Activated CD4-positive, alpha-beta T cell treated with anti-CD3 and anti-CD28 coated beads, Interleukin-2, amount 10 ng/mL, durations not matched to agents 7 days and 5 days (primary cell): ENCODE data around the gene INSYN1. TPM values are rescaled to one million over a fixed set of nuclear protein-coding genes. Genes with fewer than 3 reads are reported as not detected.

ENCODE experiments used
- CTCF ChIA-PET: fragments of 350-600 bp; sonication (Branson Sonifier 250); formaldehyde crosslinking; loops from one replicate; lab custom pipeline; 2021; ENCODE audit warnings: antibody characterized with exemption; lab: Charles Lee
- POLR2A ChIA-PET: fragments of 350-600 bp; sonication (Branson Sonifier 250); formaldehyde crosslinking; loops from one replicate; lab custom pipeline; 2021; ENCODE audit warnings: antibody characterized with exemption; lab: Charles Lee
- DNase-seq: peaks from one replicate; pipeline ENCODE4 v3.0.0-alpha.2; 2020
- H3K27ac Mint-ChIP-seq: one replicate; pipeline ENCODE4 v1.8.0; 2021; ENCODE audit warnings: mild to moderate bottlenecking, moderate library complexity, mixed read lengths
- H3K27me3 Mint-ChIP-seq: one replicate; pipeline ENCODE4 v1.8.0; 2021; ENCODE audit warnings: mixed read lengths
- H3K36me3 Mint-ChIP-seq: one replicate; pipeline ENCODE4 v1.8.0; 2021; ENCODE audit warnings: low read depth, mixed read lengths
- H3K4me1 Mint-ChIP-seq: one replicate; pipeline ENCODE4 v1.8.0; 2021; ENCODE audit warnings: mixed read lengths
- H3K4me3 Mint-ChIP-seq: one replicate; pipeline ENCODE4 v1.8.0; 2021; ENCODE audit warnings: mild to moderate bottlenecking, moderate library complexity, mixed read lengths
- H3K9me3 Mint-ChIP-seq: one replicate; pipeline ENCODE4 v1.8.0; 2021; ENCODE audit warnings: mixed read lengths
- total RNA-seq, 2 experiments: library from RNA; stranded (reverse); gene quantifications; one replicate each; pipeline ENCODE4 v1.2.3, GENCODE V29; 2021

Gene INSYN1
- total RNA-seq, 2 experiments from 2014 or later, result not detected

DNA sequence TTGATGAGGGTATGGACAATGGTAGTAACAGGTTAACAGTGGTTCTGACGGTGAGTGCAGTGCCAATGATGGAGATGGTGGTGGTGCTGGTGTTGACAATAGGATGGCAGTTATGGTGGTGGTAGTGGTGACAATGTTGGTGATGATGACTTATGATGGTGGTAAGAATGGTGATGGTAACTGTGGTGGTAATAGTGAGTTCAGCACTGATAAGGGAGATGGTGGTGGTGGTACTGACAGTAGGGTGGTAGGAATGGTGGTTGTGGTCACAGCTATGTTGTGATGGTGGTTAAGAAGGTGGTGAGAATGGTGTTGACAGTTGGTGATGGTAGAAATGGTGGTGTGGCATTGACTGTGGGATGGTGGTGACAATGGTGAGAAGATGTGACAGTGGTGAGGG lies 13.4 kb upstream of the INSYN1 start:
- ChIA-PET CTCF (no interaction called here), POLR2A (no interaction called here)

DNA sequence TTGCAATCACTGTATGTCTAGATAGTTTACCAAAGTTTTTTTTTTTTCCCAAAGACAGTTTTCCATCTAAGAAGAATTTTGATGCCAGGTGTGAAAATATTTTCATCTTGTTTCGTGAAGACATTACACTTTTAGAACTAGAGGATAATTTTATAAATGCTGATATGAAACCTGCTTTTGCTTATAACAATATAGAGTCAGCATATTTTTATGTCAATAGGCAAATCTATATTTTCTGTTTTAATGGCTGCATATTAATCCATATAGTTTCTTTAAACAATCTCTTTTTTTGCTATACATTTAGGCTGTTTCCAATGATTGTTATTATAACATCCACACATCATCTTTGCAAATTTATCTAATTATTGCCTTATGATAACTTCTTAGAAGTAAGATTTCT lies 12.6 kb upstream of the INSYN1 start:
- Mint-ChIP-seq H3K27me3 (peaks cover 17% of the 10 kb centered on the region), H3K4me3 (no peak overlapping the region), H3K36me3 (no peaks in the 10 kb centered on the region), H3K4me1 (no peaks in the 10 kb centered on the region), H3K9me3 (no peaks in the 10 kb centered on the region), H3K27ac (no peak overlapping the region)
- DNase-seq, result no peak
- ChIA-PET CTCF (no interaction called here), POLR2A (no interaction called here)

More for the DNA sequence above, 13.4 kb upstream of the INSYN1 start:
- Mint-ChIP-seq H3K27me3 (peaks cover 20% of the 10 kb centered on the region), H3K4me1 (no peaks in the 10 kb centered on the region), H3K4me3 (no peak overlapping the region), H3K27ac (no peak overlapping the region), H3K36me3 (no peaks in the 10 kb centered on the region), H3K9me3 (no peaks in the 10 kb centered on the region)
- no peak for DNase-seq

GRCh38 chr15:73763931-73764330 lies 10.8 kb upstream of the INSYN1 start:
- POLR2A ChIA-PET, result no interaction called here
- CTCF ChIA-PET, result no interaction called here
- H3K4me3 Mint-ChIP-seq, result no peak overlapping the region

GRCh38 chr15:73760330-73761329 lies 7.5 kb upstream of the INSYN1 start:
- no peaks in the 10 kb centered on the region for H3K36me3 Mint-ChIP-seq
- H3K27ac Mint-ChIP-seq, result no peak overlapping the region
- ChIA-PET CTCF (no interaction called here), POLR2A (no interaction called here)
- H3K9me3 Mint-ChIP-seq, result no peaks in the 10 kb centered on the region
- DNase-seq, result no peak
- H3K4me1 Mint-ChIP-seq, result no peaks in the 10 kb centered on the region
- peaks cover 20% of the 10 kb centered on the region for H3K27me3 Mint-ChIP-seq
- no peak overlapping the region for H3K4me3 Mint-ChIP-seq

More at GRCh38 chr15:73763931-73764330, 10.8 kb upstream of the INSYN1 start:
- Mint-ChIP-seq H3K27ac (no peak overlapping the region), H3K27me3 (peaks cover 10% of the 10 kb centered on the region), H3K4me1 (no peaks in the 10 kb centered on the region), H3K36me3 (no peaks in the 10 kb centered on the region), H3K9me3 (no peaks in the 10 kb centered on the region)
- no peak for DNase-seq

GRCh38 chr15:73758461-73758860 lies 5.3 kb upstream of the INSYN1 start:
- no peak for DNase-seq
- no peaks in the 10 kb centered on the region for H3K4me1 Mint-ChIP-seq
- no peak overlapping the region for H3K4me3 Mint-ChIP-seq
- H3K9me3 Mint-ChIP-seq, result no peaks in the 10 kb centered on the region
- H3K36me3 Mint-ChIP-seq, result no peaks in the 10 kb centered on the region
- peaks cover 35% of the 10 kb centered on the region for H3K27me3 Mint-ChIP-seq
- ChIA-PET POLR2A (no interaction called here), CTCF (interaction anchor here (1.5 kb wide), 1 partner anchor 11 kb away, joined by 3 read pairs; no protein-coding TSS in a partner anchor)
- H3K27ac Mint-ChIP-seq, result no peak overlapping the region

DNA sequence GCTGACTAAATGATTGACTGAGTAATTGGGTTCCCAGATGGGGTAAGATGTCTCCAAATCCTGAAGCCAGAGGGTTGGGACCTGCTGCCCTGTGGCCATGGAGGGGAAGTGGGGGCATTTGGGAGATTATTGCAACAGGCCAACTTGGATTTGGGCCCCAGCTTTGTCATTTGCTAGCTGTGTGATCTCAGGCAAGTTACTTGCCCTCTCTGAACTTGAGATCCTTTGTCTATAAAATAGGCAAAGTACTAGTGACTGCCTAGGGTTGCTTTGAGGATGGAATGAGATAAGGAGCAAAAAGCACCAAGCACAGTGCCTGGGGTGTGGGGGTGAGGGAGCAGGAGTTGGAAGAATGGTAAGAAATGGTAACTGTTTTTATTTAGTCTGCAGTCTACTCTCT lies 4.4 kb upstream of the INSYN1 start:
- Mint-ChIP-seq H3K27ac (no peak overlapping the region), H3K36me3 (no peaks in the 10 kb centered on the region), H3K9me3 (no peaks in the 10 kb centered on the region), H3K27me3 (peaks cover 34% of the 10 kb centered on the region), H3K4me1 (no peaks in the 10 kb centered on the region), H3K4me3 (no peak overlapping the region)
- DNase-seq, result no peak
- POLR2A ChIA-PET, result no interaction called here
- CTCF ChIA-PET, result interaction anchor here (0.6 to 1.5 kb wide), 2 partner anchors 10 to 1359 kb away, joined by 3 read pairs; no protein-coding TSS in a partner anchor

DNA sequence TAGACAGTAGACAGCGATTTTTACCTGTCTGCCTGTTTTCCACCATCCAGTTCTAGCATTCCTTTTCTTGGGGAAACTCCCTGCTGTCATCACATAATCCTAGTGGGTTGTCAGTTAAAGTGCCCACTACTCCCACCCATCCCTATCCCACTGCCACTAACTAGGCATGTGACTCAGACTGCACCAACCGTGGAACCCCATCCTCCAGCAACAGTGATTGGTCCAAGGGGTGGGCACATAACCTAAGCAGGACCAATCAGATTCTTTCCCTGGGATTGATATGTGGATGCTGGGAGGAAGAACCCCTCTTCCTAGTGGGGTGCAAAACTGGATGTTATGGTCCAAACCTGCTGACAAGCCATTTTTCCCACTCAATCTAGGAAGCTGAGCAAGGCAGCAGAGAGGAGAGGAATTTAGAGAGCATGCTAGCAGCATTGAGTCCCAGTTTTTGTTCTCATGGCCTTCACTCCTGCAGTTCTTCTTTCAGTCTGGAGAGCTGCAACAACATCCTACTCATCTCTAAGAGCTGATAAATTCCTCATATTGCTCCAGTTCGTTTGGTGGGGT lies 3.9 kb upstream of the INSYN1 start:
- no peaks in the 10 kb centered on the region for H3K4me1 Mint-ChIP-seq
- DNase-seq, result no peak
- no peaks in the 10 kb centered on the region for H3K36me3 Mint-ChIP-seq
- no peaks in the 10 kb centered on the region for H3K9me3 Mint-ChIP-seq
- no peak overlapping the region for H3K27ac Mint-ChIP-seq
- ChIA-PET POLR2A (no interaction called here), CTCF (interaction anchor here (0.6 kb wide), 1 partner anchor 1359 kb away, joined by 3 read pairs; no protein-coding TSS in a partner anchor)
- no peak overlapping the region for H3K4me3 Mint-ChIP-seq
- peaks cover 34% of the 10 kb centered on the region for H3K27me3 Mint-ChIP-seq

GRCh38 chr15:73756390-73756789 lies 3.2 kb upstream of the INSYN1 start:
- ChIA-PET CTCF (interaction anchor here (0.5 kb wide), 1 partner anchor 124 kb away, joined by 3 read pairs; no protein-coding TSS in a partner anchor), POLR2A (no interaction called here)
- no peak overlapping the region for H3K27ac Mint-ChIP-seq
- H3K27me3 Mint-ChIP-seq, result peaks cover 36% of the 10 kb centered on the region
- no peaks in the 10 kb centered on the region for H3K36me3 Mint-ChIP-seq
- DNase-seq, result no peak
- no peaks in the 10 kb centered on the region for H3K9me3 Mint-ChIP-seq
- H3K4me3 Mint-ChIP-seq, result no peak overlapping the region
- no peaks in the 10 kb centered on the region for H3K4me1 Mint-ChIP-seq

GRCh38 chr15:73755946-73756345 lies 2.8 kb upstream of the INSYN1 start:
- DNase-seq, result no peak
- H3K4me1 Mint-ChIP-seq, result no peaks in the 10 kb centered on the region
- H3K36me3 Mint-ChIP-seq, result no peaks in the 10 kb centered on the region
- ChIA-PET POLR2A (no interaction called here), CTCF (interaction anchor here (0.5 kb wide), 1 partner anchor 124 kb away, joined by 3 read pairs; no protein-coding TSS in a partner anchor)
- H3K9me3 Mint-ChIP-seq, result no peaks in the 10 kb centered on the region
- peaks cover 38% of the 10 kb centered on the region for H3K27me3 Mint-ChIP-seq
- H3K4me3 Mint-ChIP-seq, result no peak overlapping the region
- H3K27ac Mint-ChIP-seq, result no peak overlapping the region

GRCh38 chr15:73755481-73755880 lies 2.3 kb upstream of the INSYN1 start:
- Mint-ChIP-seq H3K4me1 (no peaks in the 10 kb centered on the region), H3K27ac (no peak overlapping the region), H3K4me3 (no peak overlapping the region), H3K27me3 (peaks cover 43% of the 10 kb centered on the region), H3K36me3 (no peaks in the 10 kb centered on the region), H3K9me3 (no peaks in the 10 kb centered on the region)
- CTCF ChIA-PET, result no interaction called here
- POLR2A ChIA-PET, result no interaction called here
- no peak for DNase-seq

GRCh38 chr15:73754461-73754860 lies 1.3 kb upstream of the INSYN1 start:
- POLR2A ChIA-PET, result no interaction called here
- H3K36me3 Mint-ChIP-seq, result no peaks in the 10 kb centered on the region
- no peaks in the 10 kb centered on the region for H3K4me1 Mint-ChIP-seq
- CTCF ChIA-PET, result interaction anchor here (0.6 kb wide), 1 partner anchor 29 kb away, joined by 3 read pairs; no protein-coding TSS in a partner anchor
- DNase-seq, result no peak
- H3K27me3 Mint-ChIP-seq, result peaks cover 49% of the 10 kb centered on the region
- no peaks in the 10 kb centered on the region for H3K9me3 Mint-ChIP-seq
- H3K27ac Mint-ChIP-seq, result no peak overlapping the region
- no peak overlapping the region for H3K4me3 Mint-ChIP-seq

DNA sequence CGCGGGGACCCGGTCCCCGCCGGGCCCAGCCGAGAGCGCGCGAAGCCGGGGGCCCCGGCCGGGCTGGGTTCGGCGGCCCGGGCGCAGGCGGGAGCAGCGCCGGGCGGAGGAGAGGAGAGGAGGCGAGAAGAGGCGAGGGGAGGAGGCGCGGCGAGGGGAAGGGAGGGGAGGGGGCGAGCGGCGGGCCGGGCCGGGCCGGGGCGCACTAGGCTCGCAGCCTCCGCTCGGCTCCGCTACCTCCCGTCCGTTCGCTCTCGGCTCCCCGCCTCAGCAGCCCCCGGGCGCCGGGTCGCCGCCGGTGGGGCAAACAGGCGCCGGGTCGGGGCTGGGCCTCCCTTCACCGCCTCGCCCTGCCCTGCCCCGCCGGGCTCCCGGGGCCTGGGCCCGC lies 351 bp downstream of the INSYN1 start:
- ChIA-PET POLR2A (no interaction called here), CTCF (no interaction called here)
- H3K27ac Mint-ChIP-seq, result no peak overlapping the region
- no peak overlapping the region for H3K4me3 Mint-ChIP-seq
- H3K27me3 Mint-ChIP-seq, result peaks cover 52% of the 10 kb centered on the region
- DNase-seq, result no peak
- no peaks in the 10 kb centered on the region for H3K36me3 Mint-ChIP-seq
- H3K9me3 Mint-ChIP-seq, result no peaks in the 10 kb centered on the region
- H3K4me1 Mint-ChIP-seq, result no peaks in the 10 kb centered on the region
